HCT116 (cell line): ENCODE measurements around the gene GMPPA. TPM values are rescaled to one million over a fixed set of nuclear protein-coding genes. Genes with fewer than 3 reads are reported as not detected.

Source experiments
- ATAC-seq: fragments of 200-7000 bp; cut with Tn5 transposase; 2 replicates; pipeline ENCODE4 v1.9.1; 2020; ENCODE audit warnings: mild to moderate bottlenecking, moderate library complexity
- BruUV-seq: library from RNA; stranded (reverse); fragments of 400-500 nt; replicated peaks from 2 replicates; lab custom pipeline; 2021; lab: Mats Ljungman, UMichigan
- CTCF ChIA-PET: fragments of 300-600 bp; sonication (Branson Sonifier 250); formaldehyde crosslinking; loops from one replicate; lab custom pipeline; 2021; ENCODE audit warnings: antibody characterized with exemption; lab: Charles Lee
- POLR2A ChIA-PET: fragments of 300-600, 350-600 bp; sonication (Branson Sonifier 250); formaldehyde crosslinking; loops from one replicate; lab custom pipeline; 2021; ENCODE audit warnings: antibody characterized with exemption; lab: Charles Lee
- RAD21 ChIA-PET, 2 experiments: fragments of 300-600 bp; sonication (Branson Sonifier 250); formaldehyde crosslinking; loops; one replicate each; lab custom pipeline; 2023; ENCODE audit warnings: low total read pairs in 2 of 2; ENCODE audit not compliant: uncharacterized antibody in 2 of 2, unreplicated experiment in 2 of 2, low non-redundant PET in 1 of 2; lab: Charles Lee
- DNase-seq: peaks from one replicate; pipeline ENCODE4 v3.0.0-alpha.2; 2010; ENCODE audit warnings: low read depth, low spot score
- H2AFZ ChIP-seq: fragments of 200-600 bp; shearing (Covaris generic), sonication (generic); 2 replicates; pipeline ENCODE4 v1.6.1; 2017; ENCODE audit warnings: low read depth, mixed run types, mixed read lengths, antibody characterized with exemption, low read length; ENCODE audit not compliant: poor library complexity, severe bottlenecking
- H3K27ac ChIP-seq: 2 replicates; pipeline ENCODE4 v1.5.1; 2012; ENCODE audit warnings: low read depth, low read length
- H3K27me3 ChIP-seq: fragments of 200-600 bp; sonication (generic); 2 replicates; pipeline ENCODE4 v1.6.1; 2016; ENCODE audit warnings: mixed run types, low read length, mixed read lengths; ENCODE audit not compliant: insufficient read depth
- H3K36me3 ChIP-seq, 2 experiments: fragments of 200-500 bp in 1 of 2; fragments of 200-600 bp in 1 of 2; sonication (Bioruptor generic) in 1 of 2; sonication (generic) in 1 of 2; 2 replicates each; pipeline versions ENCODE4 v1.5.1 to v1.6.1; 2014 to 2016; ENCODE audit warnings: low read length in 2 of 2, inconsistent platforms in 1 of 2, mixed read lengths in 1 of 2, mixed run types in 1 of 2; ENCODE audit not compliant: insufficient read depth in 2 of 2, control insufficient read depth in 1 of 2
- H3K4me1 ChIP-seq, 2 experiments: fragments of 200-600 bp in 1 of 2; sonication (generic) in 1 of 2; 2 replicates each; pipeline versions ENCODE4 v1.5.1 to v1.6.1; 2012 to 2017; ENCODE audit warnings: low read length in 2 of 2, inconsistent platforms in 1 of 2, mild to moderate bottlenecking in 1 of 2, mixed read lengths in 1 of 2, mixed run types in 1 of 2, moderate library complexity in 1 of 2; ENCODE audit not compliant: insufficient read depth in 2 of 2, control insufficient read depth in 1 of 2
- H3K4me2 ChIP-seq: fragments of 200-600 bp; sonication (generic); 2 replicates; pipeline ENCODE4 v1.6.1; 2017; ENCODE audit warnings: mixed run types, low read length, mixed read lengths
- H3K4me3 ChIP-seq, 2 experiments: fragments of 200-600 bp in 1 of 2; sonication (generic) in 1 of 2; replicated peaks in 1 of 2; 2 replicates each; pipeline ENCODE4 v1.5.1; 2011 to 2016; ENCODE audit warnings: low read length in 2 of 2, control low read depth in 1 of 2, low read depth in 1 of 2, mild to moderate bottlenecking in 1 of 2, mixed read lengths in 1 of 2, mixed run types in 1 of 2
- H3K79me2 ChIP-seq: fragments of 200-600 bp; sonication (generic); 2 replicates; pipeline ENCODE4 v1.6.1; 2017; ENCODE audit warnings: mild to moderate bottlenecking, mixed run types, low read length, moderate library complexity, mixed read lengths; ENCODE audit not compliant: insufficient read depth
- H3K9ac ChIP-seq: fragments of 200-600 bp; sonication (generic); 2 replicates; pipeline ENCODE4 v1.6.1; 2016; ENCODE audit warnings: low read length, mixed read lengths
- H3K9me2 ChIP-seq: fragments of 200-600 bp; sonication (generic), shearing (Covaris generic); 2 replicates; pipeline ENCODE4 v1.6.1; 2017; ENCODE audit warnings: mixed run types, mild to moderate bottlenecking, moderate library complexity; ENCODE audit not compliant: insufficient read depth
- H3K9me3 ChIP-seq, 2 experiments: fragments of 200-500 bp in 1 of 2; fragments of 200-600 bp in 1 of 2; sonication (Bioruptor generic) in 1 of 2; sonication (generic) in 1 of 2; 2 replicates each; pipeline ENCODE4 v1.6.1; 2014 to 2017; ENCODE audit warnings: low read length in 2 of 2, mixed read lengths in 2 of 2, inconsistent platforms in 1 of 2, low read depth in 1 of 2, mild to moderate bottlenecking in 1 of 2, mixed run types in 1 of 2, moderate library complexity in 1 of 2; ENCODE audit not compliant: control insufficient read depth in 1 of 2, insufficient read depth in 1 of 2
- H4K20me1 ChIP-seq: fragments of 200-600 bp; sonication (generic), shearing (Covaris generic); 2 replicates; pipeline ENCODE4 v1.6.1; 2017; ENCODE audit warnings: mixed run types, mild to moderate bottlenecking, moderate library complexity; ENCODE audit not compliant: insufficient read depth
- CBX3 ChIP-seq: IDR thresholded peaks from 2 replicates; pipeline ENCODE4 v1.6.1; 2012; ENCODE audit warnings: low read depth
- CEBPB ChIP-seq: IDR thresholded peaks from 2 replicates; pipeline ENCODE4 v1.6.1; 2012; ENCODE audit warnings: low read depth
- EGR1 ChIP-seq: IDR thresholded peaks from 2 replicates; pipeline ENCODE4 v1.6.1; 2012; ENCODE audit warnings: low read depth
- ELF1 ChIP-seq: IDR thresholded peaks from 2 replicates; pipeline ENCODE4 v1.6.1; 2012; ENCODE audit warnings: low read depth, borderline replicate concordance
- EZH2 ChIP-seq: fragments of 200-600 bp; sonication (generic); IDR thresholded peaks from 2 replicates; pipeline ENCODE4 v1.6.1; 2017; ENCODE audit warnings: antibody characterized with exemption, mixed run types
- EZH2phosphoT487 ChIP-seq: fragments of 200-600 bp; IDR thresholded peaks from 2 replicates; pipeline ENCODE4 v1.6.1; 2018; ENCODE audit warnings: antibody characterized with exemption, borderline replicate concordance
- JUND ChIP-seq: IDR thresholded peaks from 2 replicates; pipeline ENCODE4 v1.6.1; 2012
- POLR2A ChIP-seq: IDR thresholded peaks from 2 replicates; pipeline ENCODE4 v1.7.0; 2011; ENCODE audit warnings: borderline replicate concordance; ENCODE audit not compliant: insufficient read depth, insufficient read length; ENCODE audit errors: extremely low read depth
- RAD21 ChIP-seq: IDR thresholded peaks from 2 replicates; pipeline ENCODE4 v1.6.1; 2012; ENCODE audit warnings: low read depth, mild to moderate bottlenecking
- REST ChIP-seq: IDR thresholded peaks from 2 replicates; pipeline ENCODE4 v1.6.1; 2012; ENCODE audit warnings: low read depth
- SRF ChIP-seq: IDR thresholded peaks from 2 replicates; pipeline ENCODE4 v1.6.1; 2012; ENCODE audit warnings: low read depth
- YY1 ChIP-seq: IDR thresholded peaks from 2 replicates; pipeline ENCODE4 v1.6.1; 2011; ENCODE audit warnings: low read length, low read depth, moderate library complexity, mild to moderate bottlenecking; ENCODE audit not compliant: insufficient replicate concordance; ENCODE audit errors: extremely low read depth
- ZNF274 ChIP-seq: fragments of 200-500 bp; sonication (Bioruptor generic); IDR thresholded peaks from 2 replicates; pipeline ENCODE4 v1.6.1; 2014; ENCODE audit warnings: mild to moderate bottlenecking, low read depth, low read length, inconsistent platforms
- intact Hi-C: fragments of 100-400 bp; cut with micrococcal nuclease; formaldehyde crosslinking; loops from 2 replicates; pipeline ENCODE4 v1.10.0; 2022
- total RNA-seq: library from RNA; stranded (reverse); gene quantifications from one replicate; pipeline ENCODE4 v1.2.1, GENCODE V29; 2021; ENCODE audit not compliant: unreplicated experiment
- TF ChIP-seq, protein P1 (sequence below): IDR thresholded peaks from 2 replicates; pipeline ENCODE4 v1.6.1; 2011; ENCODE audit warnings: mild to moderate bottlenecking, low read length, moderate library complexity; ENCODE audit not compliant: insufficient replicate concordance; ENCODE audit errors: extremely low read depth

The GMPPA gene
- total RNA-seq, 1 experiment from 2014 or later: 71.8 TPM

DNA sequence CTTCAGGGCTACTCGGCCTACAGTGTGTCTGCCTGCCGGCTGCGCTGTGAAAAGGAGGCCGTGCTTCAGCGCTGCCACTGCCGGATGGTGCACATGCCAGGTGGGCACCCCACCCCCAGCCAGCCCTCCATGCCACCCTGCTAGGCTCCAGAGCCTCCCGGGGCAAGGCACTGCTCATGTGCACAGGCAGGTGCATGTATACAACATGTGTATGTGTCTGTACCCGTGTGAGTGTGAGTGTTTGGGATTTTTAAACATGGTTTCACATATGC is 33.6 kb downstream of the GMPPA start:
- Histone ChIP-seq H3K4me2 (no peak overlapping the region), H3K9ac (no peak overlapping the region), H3K9me3 (no peaks in the 10 kb centered on the region), H2AFZ (no peak overlapping the region), H3K79me2 (no peaks in the 10 kb centered on the region), H3K36me3 (no peaks in the 10 kb centered on the region), H4K20me1 (no peaks in the 10 kb centered on the region), H3K4me3 (no peak overlapping the region), H3K9me2 (no peaks in the 10 kb centered on the region), H3K4me1 (peaks cover 13 to 39% of the 10 kb centered on the region in 2 experiments; a peak in 3 of 4 replicates), H3K27me3 (no peaks in the 10 kb centered on the region), H3K27ac (no peak overlapping the region)
- POLR2A ChIA-PET: no interaction called here
- ATAC-seq (no peak), DNase-seq (no peak)
- CTCF ChIA-PET: interaction anchor here (0.6 to 7.7 kb wide), 3 partner anchors 8 to 129 kb away, joined by 4 to 103 read pairs (median 5); a partner anchor contains a TSS
- BruUV-seq: no TSS peak
- TF ChIP-seq ZNF274 (no peak), JUND (no peak), ELF1 (no peak), SRF (no peak)
- RAD21 ChIA-PET: no interaction called here
- intact Hi-C loops: loop anchor here (10.0 kb wide), 1 partner anchor 358 kb away; the partner anchor contains the start of genes CNPPD1, RETREG2 and SLC23A3

DNA sequence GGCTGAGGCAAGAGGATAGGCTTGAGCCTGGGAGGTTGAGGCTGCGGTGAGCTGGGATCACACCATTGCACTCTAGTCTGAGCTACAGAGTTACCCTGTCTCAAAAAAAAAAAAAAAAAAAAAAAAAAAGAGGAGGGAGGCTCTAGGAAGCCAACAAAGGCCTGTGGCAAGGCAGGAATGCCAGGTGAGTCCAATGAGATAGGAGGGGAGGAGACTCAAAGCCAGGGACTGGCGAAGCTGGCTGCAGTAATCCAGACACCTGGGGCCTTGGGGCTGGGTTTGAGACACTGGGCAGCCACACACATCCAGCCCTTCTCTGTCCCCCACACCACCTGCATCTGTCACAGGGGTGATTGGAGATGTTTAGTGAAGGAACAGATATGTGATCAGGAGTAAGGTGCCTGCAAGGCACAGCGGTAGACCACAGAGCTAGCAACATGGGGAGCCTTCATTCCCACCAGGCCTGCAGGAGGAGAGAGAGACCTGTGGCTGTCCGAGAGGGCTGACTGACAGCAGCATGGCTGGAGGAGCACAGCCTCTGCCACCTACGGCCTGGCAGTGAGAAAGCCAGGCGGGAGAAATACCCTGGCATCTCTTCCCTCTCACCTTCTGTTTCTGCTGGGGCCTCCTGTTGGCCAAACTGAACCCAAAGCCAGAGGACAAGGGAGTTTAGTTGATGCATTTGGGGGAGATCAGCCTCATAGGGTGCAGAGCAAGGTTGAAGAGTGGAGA is 35.4 kb downstream of the GMPPA start:
- intact Hi-C loops: loop anchor here (10.0 kb wide), 1 partner anchor 359 kb away; the partner anchor contains the start of genes CNPPD1, RETREG2 and SLC23A3
- no peak overlapping the region for H2AFZ ChIP-seq
- H3K27me3 ChIP-seq: no peaks in the 10 kb centered on the region
- peaks cover 8% of the 10 kb centered on the region; the same call in 1 of the 2 replicates for H3K79me2 ChIP-seq
- ChIA-PET CTCF (interaction anchor here (0.6 to 1.4 kb wide), 2 partner anchors 10 to 58 kb away, joined by 3 read pairs; partner anchors contain the start of genes CHPF and TMEM198), RAD21 (no interaction called here), POLR2A (no interaction called here)
- DNase-seq (no peak), ATAC-seq (no peak)
- no peak overlapping the region for H3K4me2 ChIP-seq
- H3K9ac ChIP-seq: no peak overlapping the region
- H3K4me1 ChIP-seq: peaks cover 28 to 55% of the 10 kb centered on the region in 2 experiments
- H3K27ac ChIP-seq: no peak overlapping the region
- H3K4me3 ChIP-seq: no peak overlapping the region
- no peaks in the 10 kb centered on the region for H3K9me3 ChIP-seq
- H3K9me2 ChIP-seq: no peaks in the 10 kb centered on the region
- no peaks in the 10 kb centered on the region for H4K20me1 ChIP-seq
- no TSS peak for BruUV-seq
- peaks cover 0 to 3% of the 10 kb centered on the region in 2 experiments; a peak in 1 of 4 replicates for H3K36me3 ChIP-seq
- TF ChIP-seq CEBPB: no peak
- no peak for TF ChIP-seq EZH2phosphoT487
- TF ChIP-seq EGR1: no peak
- TF ChIP-seq CBX3: no peak
- TF ChIP-seq, protein P1, sequence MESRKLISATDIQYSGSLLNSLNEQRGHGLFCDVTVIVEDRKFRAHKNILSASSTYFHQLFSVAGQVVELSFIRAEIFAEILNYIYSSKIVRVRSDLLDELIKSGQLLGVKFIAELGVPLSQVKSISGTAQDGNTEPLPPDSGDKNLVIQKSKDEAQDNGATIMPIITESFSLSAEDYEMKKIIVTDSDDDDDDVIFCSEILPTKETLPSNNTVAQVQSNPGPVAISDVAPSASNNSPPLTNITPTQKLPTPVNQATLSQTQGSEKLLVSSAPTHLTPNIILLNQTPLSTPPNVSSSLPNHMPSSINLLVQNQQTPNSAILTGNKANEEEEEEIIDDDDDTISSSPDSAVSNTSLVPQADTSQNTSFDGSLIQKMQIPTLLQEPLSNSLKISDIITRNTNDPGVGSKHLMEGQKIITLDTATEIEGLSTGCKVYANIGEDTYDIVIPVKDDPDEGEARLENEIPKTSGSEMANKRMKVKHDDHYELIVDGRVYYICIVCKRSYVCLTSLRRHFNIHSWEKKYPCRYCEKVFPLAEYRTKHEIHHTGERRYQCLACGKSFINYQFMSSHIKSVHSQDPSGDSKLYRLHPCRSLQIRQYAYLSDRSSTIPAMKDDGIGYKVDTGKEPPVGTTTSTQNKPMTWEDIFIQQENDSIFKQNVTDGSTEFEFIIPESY: no peak
- TF ChIP-seq POLR2A: no peak
- TF ChIP-seq EZH2: no peak
- TF ChIP-seq ELF1: no peak
- TF ChIP-seq ZNF274: no peak
- no peak for TF ChIP-seq RAD21
- no peak for TF ChIP-seq YY1
- TF ChIP-seq REST: no peak
